ENCODE data around the gene PIP4K2A. TPM values are rescaled to one million over a fixed set of nuclear protein-coding genes. Genes with fewer than 3 reads are reported as not detected.
A peak's percentile ranks its signal among the peaks of the same experiment; 100 is the strongest.

The PIP4K2A gene
- total RNA-seq, 1 donor from 2014 or later = 34.9 TPM

GRCh38 chr10:22631646-22632278 lies 82.6 kb downstream of the PIP4K2A start:
- Histone ChIP-seq H3K36me3 (no peaks in the 10 kb centered on the region), H3K4me3 (no peak overlapping the region), H3K9me3 (no peaks in the 10 kb centered on the region), H3K4me1 (peaks cover 0 to 25% of the 10 kb centered on the region in 2 donors), H3K27me3 (no peaks in the 10 kb centered on the region), H3K27ac (peak overlapping the region in 1 of 2 donors; percentile 27)
- intact Hi-C loops (cut with DNase I) = no loop called here
- no peak for DNase-seq (ENCODE audit: low spot score in 2 of 2)
- TF ChIP-seq, protein P1, sequence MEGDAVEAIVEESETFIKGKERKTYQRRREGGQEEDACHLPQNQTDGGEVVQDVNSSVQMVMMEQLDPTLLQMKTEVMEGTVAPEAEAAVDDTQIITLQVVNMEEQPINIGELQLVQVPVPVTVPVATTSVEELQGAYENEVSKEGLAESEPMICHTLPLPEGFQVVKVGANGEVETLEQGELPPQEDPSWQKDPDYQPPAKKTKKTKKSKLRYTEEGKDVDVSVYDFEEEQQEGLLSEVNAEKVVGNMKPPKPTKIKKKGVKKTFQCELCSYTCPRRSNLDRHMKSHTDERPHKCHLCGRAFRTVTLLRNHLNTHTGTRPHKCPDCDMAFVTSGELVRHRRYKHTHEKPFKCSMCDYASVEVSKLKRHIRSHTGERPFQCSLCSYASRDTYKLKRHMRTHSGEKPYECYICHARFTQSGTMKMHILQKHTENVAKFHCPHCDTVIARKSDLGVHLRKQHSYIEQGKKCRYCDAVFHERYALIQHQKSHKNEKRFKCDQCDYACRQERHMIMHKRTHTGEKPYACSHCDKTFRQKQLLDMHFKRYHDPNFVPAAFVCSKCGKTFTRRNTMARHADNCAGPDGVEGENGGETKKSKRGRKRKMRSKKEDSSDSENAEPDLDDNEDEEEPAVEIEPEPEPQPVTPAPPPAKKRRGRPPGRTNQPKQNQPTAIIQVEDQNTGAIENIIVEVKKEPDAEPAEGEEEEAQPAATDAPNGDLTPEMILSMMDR (IDR thresholded peaks at IDR 0.05) = no peak

DNA sequence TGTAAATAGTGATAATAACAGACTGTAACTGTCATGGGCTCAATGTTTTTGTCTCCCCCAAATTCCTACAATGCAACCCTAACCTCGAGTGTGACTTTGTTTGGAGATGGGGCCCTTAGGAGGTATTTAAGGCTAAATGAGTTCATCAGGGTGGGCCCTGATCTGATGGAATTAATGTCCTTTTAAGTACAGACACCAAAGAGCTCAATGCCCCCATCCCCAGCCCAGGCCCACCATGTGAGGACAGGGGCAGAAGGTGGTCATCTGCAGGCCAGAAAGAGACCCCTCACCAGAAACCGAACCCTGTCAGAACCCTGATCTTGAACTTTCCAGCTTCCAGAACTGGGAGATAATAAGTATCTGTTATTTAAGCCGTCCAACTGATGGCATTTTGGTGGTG lies 83.2 kb downstream of the PIP4K2A start:
- no peaks in the 10 kb centered on the region for H3K36me3 ChIP-seq
- peak overlapping the region; percentile 27 to 33 for H3K27ac ChIP-seq
- no peaks in the 10 kb centered on the region for H3K9me3 ChIP-seq
- no peak overlapping the region for H3K4me3 ChIP-seq
- TF ChIP-seq, protein P1 (IDR thresholded peaks at IDR 0.05) = no peak
- H3K4me1 ChIP-seq = peaks cover 0 to 28% of the 10 kb centered on the region in 2 donors
- no peak for DNase-seq (ENCODE audit: low spot score in 2 of 2)
- intact Hi-C loops (cut with DNase I) = no loop called here
- H3K27me3 ChIP-seq = no peaks in the 10 kb centered on the region

DNA sequence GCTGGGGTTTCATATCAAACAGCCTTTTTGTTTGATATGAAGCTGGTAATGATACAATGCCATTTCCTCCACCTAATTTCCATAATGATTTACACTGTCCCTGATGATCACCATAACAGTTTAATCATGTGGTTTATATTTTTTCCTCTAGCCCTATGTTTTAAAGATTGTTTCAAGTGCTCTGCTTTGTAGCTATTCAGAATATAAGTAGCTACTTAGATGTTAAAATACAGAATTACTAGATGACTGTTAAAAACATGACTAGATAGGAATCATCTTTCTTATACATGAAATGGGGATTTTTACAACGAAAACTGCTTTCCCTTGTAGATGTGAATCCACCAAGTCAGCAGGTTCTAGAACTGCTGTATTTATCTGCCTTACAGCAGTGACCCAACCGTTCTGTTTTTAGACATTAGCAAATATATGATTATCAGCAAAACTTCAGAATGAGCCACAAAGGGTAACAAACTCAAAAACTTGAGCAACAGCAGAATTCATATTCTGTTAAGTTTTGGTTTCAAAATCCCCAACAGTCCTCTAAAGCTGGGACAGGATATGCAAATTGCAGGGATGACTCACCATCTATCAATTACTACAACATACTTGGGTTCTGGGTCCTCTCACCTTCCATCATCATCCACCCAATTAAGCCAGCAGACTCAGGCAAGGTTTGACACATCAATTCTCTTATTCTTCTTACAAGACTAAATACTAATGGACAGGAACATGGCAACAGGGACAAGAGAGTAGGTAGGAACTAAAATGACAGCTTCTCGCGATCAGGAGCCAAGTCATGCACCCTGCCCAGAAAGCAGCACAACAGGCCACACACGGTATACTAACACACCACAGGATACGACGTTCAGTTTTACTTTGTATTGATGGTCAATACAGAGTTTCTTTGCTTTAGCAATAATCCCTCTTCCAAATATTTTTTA lies 83.9 kb downstream of the PIP4K2A start:
- H3K27me3 ChIP-seq = no peaks in the 10 kb centered on the region
- peak overlapping the region; percentile 27 to 36 for H3K27ac ChIP-seq
- H3K4me3 ChIP-seq = no peak overlapping the region
- TF ChIP-seq, protein P1 (IDR thresholded peaks at IDR 0.05) = no peak
- intact Hi-C loops (cut with DNase I) = no loop called here
- H3K36me3 ChIP-seq = no peaks in the 10 kb centered on the region
- peaks cover 0 to 33% of the 10 kb centered on the region in 2 donors for H3K4me1 ChIP-seq
- H3K9me3 ChIP-seq = no peaks in the 10 kb centered on the region
- DNase-seq (ENCODE audit: low spot score in 2 of 2) = no peak

DNA sequence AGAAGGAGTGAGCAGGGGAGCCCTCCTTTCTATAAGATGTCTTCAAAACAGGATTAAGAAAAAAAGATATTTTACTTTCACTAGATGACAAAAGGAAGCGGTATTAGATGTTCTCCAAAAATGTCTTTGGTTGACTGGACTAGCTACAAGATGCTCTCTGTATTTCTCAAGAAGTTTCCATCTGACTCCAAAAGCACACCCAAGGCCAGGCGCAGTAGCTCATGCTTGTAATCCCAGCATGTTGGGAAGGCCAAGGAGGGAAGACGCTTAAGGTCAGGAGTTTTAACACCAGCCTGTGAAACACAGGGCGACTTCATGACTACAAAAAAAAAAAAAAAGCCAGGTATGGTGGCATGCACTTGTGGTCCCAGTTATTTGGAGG lies 84.5 kb downstream of the PIP4K2A start:
- intact Hi-C loops (cut with DNase I) = no loop called here
- no peak for DNase-seq (ENCODE audit: low spot score in 2 of 2)
- Histone ChIP-seq H3K27ac (peak overlapping the region; percentile 27 to 36), H3K4me3 (no peak overlapping the region), H3K27me3 (no peaks in the 10 kb centered on the region), H3K9me3 (no peaks in the 10 kb centered on the region), H3K36me3 (no peaks in the 10 kb centered on the region), H3K4me1 (peaks cover 0 to 33% of the 10 kb centered on the region in 2 donors)
- TF ChIP-seq, protein P1 (IDR thresholded peaks at IDR 0.05) = no peak

GRCh38 chr10:22629126-22629525 lies 85.3 kb downstream of the PIP4K2A start:
- Histone ChIP-seq H3K27me3 (no peaks in the 10 kb centered on the region), H3K36me3 (no peaks in the 10 kb centered on the region), H3K4me3 (no peak overlapping the region), H3K27ac (peak overlapping the region in 1 of 2 donors; percentile 27), H3K9me3 (no peaks in the 10 kb centered on the region), H3K4me1 (peaks cover 0 to 33% of the 10 kb centered on the region in 2 donors)
- intact Hi-C loops (cut with DNase I) = no loop called here
- TF ChIP-seq, protein P1 (IDR thresholded peaks at IDR 0.05) = no peak
- no peak for DNase-seq (ENCODE audit: low spot score in 2 of 2)
